Activated naive CD8-positive, alpha-beta T cell treated with anti-CD3 and anti-CD28 coated beads, Interleukin-2, amount 50 U/mL, for 16 hours (primary cell): ENCODE measurements around the gene IARS2.
"Not testable (repeated sequence)": the region's sequence is repeated elsewhere in the genome, so short reads cannot be mapped to it uniquely, and the experiment has no call there.

Experiments
- DNase-seq: peaks from one replicate; pipeline ENCODE4 v3.0.0-alpha.2; 2020; ENCODE audit warnings: low read depth, low spot score

IARS2 gene

GRCh38 chr1:220112600-220112999 is 18.7 kb downstream of the IARS2 start:
- DNase-seq: not testable (repeated sequence)

GRCh38 chr1:220113136-220113695 is 19.3 kb downstream of the IARS2 start:
- no peak for DNase-seq

GRCh38 chr1:220119043-220119512 is 25.1 kb downstream of the IARS2 start:
- DNase-seq: no peak

- DNase-seq: no peak
Observed at GRCh38 chr1:220121791-220122530, 28.0 kb downstream of the IARS2 start.

GRCh38 chr1:220123066-220123465 is 29.1 kb downstream of the IARS2 start:
- no peak for DNase-seq

GRCh38 chr1:220123889-220124288 is 30.0 kb downstream of the IARS2 start:
- no peak for DNase-seq

GRCh38 chr1:220124542-220124941 is 30.6 kb downstream of the IARS2 start:
- no peak for DNase-seq

GRCh38 chr1:220127076-220127475 is 33.1 kb downstream of the IARS2 start:
- no peak for DNase-seq

GRCh38 chr1:220129479-220130210 is 35.7 kb downstream of the IARS2 start:
- DNase-seq: no peak

GRCh38 chr1:220135755-220136154 is 41.8 kb downstream of the IARS2 start:
- DNase-seq: no peak

- DNase-seq: no peak
Observed at GRCh38 chr1:220137019-220137786, 43.3 kb downstream of the IARS2 start.

GRCh38 chr1:220139966-220140365 is 46.0 kb downstream of the IARS2 start:
- no peak for DNase-seq

- no peak for DNase-seq
Observed at GRCh38 chr1:220144051-220144450, 50.1 kb downstream of the IARS2 start.

GRCh38 chr1:220149742-220150141 is 55.8 kb downstream of the IARS2 start:
- DNase-seq: no peak

GRCh38 chr1:220151454-220151853 is 57.5 kb downstream of the IARS2 start:
- DNase-seq: no peak

- no peak for DNase-seq
Observed at GRCh38 chr1:220153147-220153546, 59.2 kb downstream of the IARS2 start.

- no peak for DNase-seq
Observed at GRCh38 chr1:220156620-220157146, 62.8 kb downstream of the IARS2 start.

GRCh38 chr1:220157738-220158137 is 63.8 kb downstream of the IARS2 start:
- no peak for DNase-seq

GRCh38 chr1:220158530-220158929 is 64.6 kb downstream of the IARS2 start:
- DNase-seq: not testable (repeated sequence)

- DNase-seq: no peak
Observed at GRCh38 chr1:220159041-220159440, 65.1 kb downstream of the IARS2 start.

GRCh38 chr1:220160027-220160426 is 66.1 kb downstream of the IARS2 start:
- no peak for DNase-seq

GRCh38 chr1:220164116-220164515 is 70.2 kb downstream of the IARS2 start:
- no peak for DNase-seq
